K562 (cell line): Measurements from ENCODE around the gene PLP2. TPM values are rescaled to one million over a fixed set of nuclear protein-coding genes. Genes with fewer than 3 reads are reported as not detected.

Source experiments
- CCAR2 ChIP-seq: fragments of 200-400 bp; formaldehyde crosslinking; IDR thresholded peaks from 2 replicates; pipeline ENCODE4 v1.6.1; 2017; ENCODE audit warnings: mild to moderate bottlenecking, low read depth, low read length
- CEBPB ChIP-seq: fragments of 450-650 bp; IDR thresholded peaks from 2 replicates; pipeline ENCODE4 v1.6.1; 2016; ENCODE audit warnings: missing genetic modification characterization, missing compliant biosample characterization
- JUNB ChIP-seq: fragments of 450-650 bp; formaldehyde crosslinking; conservative IDR thresholded peaks from 2 replicates; pipeline ENCODE4 v1.4.0; 2020; ENCODE audit warnings: mild to moderate bottlenecking
- KAT8 ChIP-seq: fragments of 450-650 bp; IDR thresholded peaks from 2 replicates; pipeline ENCODE4 v1.6.1; 2016; ENCODE audit warnings: low read depth, mild to moderate bottlenecking
- MECOM ChIP-seq: fragments of 250-450 bp; sonication (Bioruptor Pico); IDR thresholded peaks from 2 replicates; pipeline ENCODE4 v1.8.0; 2022; ENCODE audit warnings: inconsistent platforms
- MED1 ChIP-seq: sonication (generic); formaldehyde crosslinking; IDR thresholded peaks from 2 replicates; pipeline ENCODE4 v1.8.1; 2023; ENCODE audit warnings: missing genetic modification reagents, borderline replicate concordance
- NFE2L1 ChIP-seq: fragments of 450-650 bp; IDR thresholded peaks from 2 replicates; pipeline ENCODE4 v1.6.1; 2016; ENCODE audit warnings: missing genetic modification characterization, low read depth, mild to moderate bottlenecking, missing compliant biosample characterization, moderate library complexity, borderline replicate concordance
- PHF8 ChIP-seq: fragments of 200-600 bp; sonication (generic); IDR thresholded peaks from 2 replicates; pipeline ENCODE4 v1.6.1; 2012; ENCODE audit warnings: mixed run types, mild to moderate bottlenecking, inconsistent platforms, low read length, moderate library complexity, borderline replicate concordance
- POLR2AphosphoS2 ChIP-seq: IDR thresholded peaks from 2 replicates; pipeline ENCODE4 v1.6.1; 2012; ENCODE audit warnings: low read length, improper control_type of control experiment
- SMAD1 ChIP-seq: fragments of 150-350 bp; IDR thresholded peaks from 2 replicates; pipeline ENCODE4 v1.6.1; 2014; ENCODE audit warnings: low read length, low read depth; ENCODE audit not compliant: partially characterized antibody
- TAF1 ChIP-seq: IDR thresholded peaks from 2 replicates; pipeline ENCODE4 v1.6.1; 2011; ENCODE audit warnings: mild to moderate bottlenecking, low read length, moderate library complexity; ENCODE audit not compliant: insufficient read depth, control insufficient read depth, severe bottlenecking; ENCODE audit errors: extremely low read depth
- TAF7 ChIP-seq: fragments of 450-650 bp; IDR thresholded peaks from 2 replicates; pipeline ENCODE4 v1.6.1; 2016; ENCODE audit warnings: missing genetic modification characterization, missing compliant biosample characterization
- TEAD4 ChIP-seq, 2 experiments: sonication (generic) in 1 of 2; formaldehyde crosslinking in 1 of 2; IDR thresholded peaks; 2 replicates each; pipeline versions ENCODE4 v1.6.1 to v1.8.0; 2012 to 2022; ENCODE audit warnings: borderline replicate concordance in 1 of 2, inconsistent platforms in 1 of 2, low read length in 1 of 2, mild to moderate bottlenecking in 1 of 2, missing genetic modification reagents in 1 of 2
- XRCC4 ChIP-seq: IDR thresholded peaks from one replicate; pipeline ENCODE4 v1.6.1; 2011; ENCODE audit not compliant: insufficient read depth, insufficient read length; ENCODE audit errors: extremely low read depth
- ZKSCAN1 ChIP-seq: fragments of 150-350 bp; IDR thresholded peaks from 2 replicates; pipeline ENCODE4 v1.6.1; 2016; ENCODE audit warnings: low read depth, low read length
- ZNF445 ChIP-seq: fragments of 250-450 bp; sonication (Bioruptor Pico); IDR thresholded peaks from 2 replicates; pipeline ENCODE4 v1.4.0; 2020; ENCODE audit warnings: low read depth, mild to moderate bottlenecking, moderate library complexity
- ZNF75A ChIP-seq: fragments of 450-650 bp; formaldehyde crosslinking; IDR thresholded peaks from 2 replicates; pipeline ENCODE4 v1.4.0; 2020; ENCODE audit warnings: mild to moderate bottlenecking
- polyA plus RNA-seq, 8 experiments: library from polyadenylated mRNA; depleted of rRNA in 4 of 8; stranded (reverse) in 5 of 8; unstranded in 3 of 8; fragments of >200 nt; fragmentation: Nextera tagmentation in 2 of 8; fragmentation: Illumina TruSeq in 1 of 8; extraction: Ambion mirVana in 2 of 8; extraction: Trizol in 1 of 8; gene quantifications; 2 replicates each; pipeline versions ENCODE4 v1.2.1 to v1.2.3, GENCODE V29; 2011 to 2014; ENCODE audit warnings: inconsistent platforms in 1 of 8, missing spikeins in 1 of 8
- total RNA-seq, 7 experiments: library from RNA; depleted of rRNA in 6 of 7; stranded (reverse); fragments of >200 nt in 6 of 7; fragmentation: Illumina TruSeq in 2 of 7; extraction: Trizol in 2 of 7; gene quantifications; 2 replicates each; pipeline versions ENCODE4 v1.2.1 to v1.2.3, GENCODE V29; 2011 to 2021; ENCODE audit warnings: low replicate concordance in 1 of 7
- TF ChIP-seq, protein P1 (sequence below): fragments of 450-650 bp; formaldehyde crosslinking; IDR thresholded peaks from 2 replicates; pipeline ENCODE4 v1.4.0; 2020; ENCODE audit warnings: mild to moderate bottlenecking
- TF ChIP-seq, protein P2 (sequence below): fragments of 250-450 bp; sonication (Bioruptor Pico); IDR thresholded peaks from 2 replicates; pipeline ENCODE4 v1.9.0; 2021; ENCODE audit warnings: mild to moderate bottlenecking, inconsistent platforms
- TF ChIP-seq, protein P3 (sequence below): fragments of 250-450 bp; sonication (Bioruptor Pico); IDR thresholded peaks from 2 replicates; pipeline ENCODE4 v1.8.0; 2022; ENCODE audit warnings: moderate library complexity, mild to moderate bottlenecking, inconsistent platforms
- TF ChIP-seq, protein P4 (sequence below): fragments of 250-450 bp; sonication (Bioruptor Pico); IDR thresholded peaks from 2 replicates; pipeline ENCODE4 v1.4.0; 2020
- TF ChIP-seq, protein P5 (sequence below): fragments of 450-650 bp; formaldehyde crosslinking; IDR thresholded peaks from 2 replicates; pipeline ENCODE4 v1.4.0; 2020; ENCODE audit warnings: mild to moderate bottlenecking, moderate library complexity

PLP2 gene
- total and polyA plus RNA-seq, 9 of the 15 experiments (the other 6 are each of a cell fraction or from before 2014, with no cell fraction given): 34.7 to 236 (median 112) TPM

DNA sequence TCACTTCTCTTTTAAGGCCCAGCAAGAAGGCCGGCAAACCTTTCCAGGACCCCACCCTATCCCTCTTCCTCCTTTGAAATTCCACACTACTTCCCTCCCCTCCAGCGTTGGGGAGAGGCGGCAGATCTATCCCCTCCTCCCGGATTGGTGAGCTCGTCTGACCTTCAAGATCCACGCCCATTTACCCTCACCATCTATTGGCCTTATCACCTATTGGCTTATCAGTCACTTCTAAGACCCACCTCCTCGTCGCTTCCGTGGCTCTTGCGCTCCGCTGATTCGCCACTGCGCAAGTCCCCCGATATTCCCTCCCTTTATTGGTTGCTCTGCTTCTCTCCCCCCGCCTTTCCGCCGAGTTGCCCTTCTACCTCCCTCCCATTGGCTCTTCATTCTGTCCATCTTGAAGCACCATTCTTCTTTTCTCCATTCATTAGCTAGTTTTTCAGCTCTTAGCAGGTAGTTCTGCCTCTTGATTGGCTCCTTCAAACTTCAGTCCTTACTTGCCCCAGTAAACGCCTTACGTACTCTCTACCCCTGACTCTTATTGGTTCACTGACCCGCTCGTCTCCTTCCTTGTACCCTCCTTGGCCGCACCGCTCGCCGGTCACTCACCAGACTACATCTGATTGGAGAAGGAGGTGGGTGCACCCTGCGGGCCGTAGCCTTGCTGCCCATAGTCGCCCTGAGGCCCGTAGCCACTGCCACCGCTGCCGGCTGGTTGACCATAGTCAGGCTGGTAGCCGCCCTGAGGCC is 19.3 kb downstream of the PLP2 start (continued):
- TF ChIP-seq TAF1 (peak; percentile 76), TEAD4 (IDR thresholded peaks at IDR 0.05; ENCODE audit: low read length) (no peak), TEAD4 (CRISPR knock-in tag; IDR thresholded peaks at IDR 0.05; ENCODE audit: borderline replicate concordance) (no peak), CEBPB (tag) (no peak), KAT8 (no peak), SMAD1 (no peak), MED1 (CRISPR knock-in tag) (no peak), CCAR2 (no peak), ZNF445 (CRISPR knock-in tag) (no peak), ZKSCAN1 (no peak), ZNF75A (CRISPR knock-in tag) (no peak), MECOM (no peak), TAF7 (0 out of 2 replicates have a peak, but pooled peaks have one; percentile 27), NFE2L1 (tag) (no peak), JUNB (CRISPR knock-in tag) (no peak), PHF8 (no peak; the same call in 1 of the 2 replicates), XRCC4 (no peak), POLR2AphosphoS2 (no peak)
- TF ChIP-seq, protein P1, sequence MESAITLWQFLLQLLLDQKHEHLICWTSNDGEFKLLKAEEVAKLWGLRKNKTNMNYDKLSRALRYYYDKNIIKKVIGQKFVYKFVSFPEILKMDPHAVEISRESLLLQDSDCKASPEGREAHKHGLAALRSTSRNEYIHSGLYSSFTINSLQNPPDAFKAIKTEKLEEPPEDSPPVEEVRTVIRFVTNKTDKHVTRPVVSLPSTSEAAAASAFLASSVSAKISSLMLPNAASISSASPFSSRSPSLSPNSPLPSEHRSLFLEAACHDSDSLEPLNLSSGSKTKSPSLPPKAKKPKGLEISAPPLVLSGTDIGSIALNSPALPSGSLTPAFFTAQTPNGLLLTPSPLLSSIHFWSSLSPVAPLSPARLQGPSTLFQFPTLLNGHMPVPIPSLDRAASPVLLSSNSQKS (CRISPR knock-in tag): no peak
- TF ChIP-seq, protein P2, sequence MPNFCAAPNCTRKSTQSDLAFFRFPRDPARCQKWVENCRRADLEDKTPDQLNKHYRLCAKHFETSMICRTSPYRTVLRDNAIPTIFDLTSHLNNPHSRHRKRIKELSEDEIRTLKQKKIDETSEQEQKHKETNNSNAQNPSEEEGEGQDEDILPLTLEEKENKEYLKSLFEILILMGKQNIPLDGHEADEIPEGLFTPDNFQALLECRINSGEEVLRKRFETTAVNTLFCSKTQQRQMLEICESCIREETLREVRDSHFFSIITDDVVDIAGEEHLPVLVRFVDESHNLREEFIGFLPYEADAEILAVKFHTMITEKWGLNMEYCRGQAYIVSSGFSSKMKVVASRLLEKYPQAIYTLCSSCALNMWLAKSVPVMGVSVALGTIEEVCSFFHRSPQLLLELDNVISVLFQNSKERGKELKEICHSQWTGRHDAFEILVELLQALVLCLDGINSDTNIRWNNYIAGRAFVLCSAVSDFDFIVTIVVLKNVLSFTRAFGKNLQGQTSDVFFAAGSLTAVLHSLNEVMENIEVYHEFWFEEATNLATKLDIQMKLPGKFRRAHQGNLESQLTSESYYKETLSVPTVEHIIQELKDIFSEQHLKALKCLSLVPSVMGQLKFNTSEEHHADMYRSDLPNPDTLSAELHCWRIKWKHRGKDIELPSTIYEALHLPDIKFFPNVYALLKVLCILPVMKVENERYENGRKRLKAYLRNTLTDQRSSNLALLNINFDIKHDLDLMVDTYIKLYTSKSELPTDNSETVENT (CRISPR knock-in tag): peak; percentile 50; the same call in 1 of the 2 replicates
- TF ChIP-seq, protein P3, sequence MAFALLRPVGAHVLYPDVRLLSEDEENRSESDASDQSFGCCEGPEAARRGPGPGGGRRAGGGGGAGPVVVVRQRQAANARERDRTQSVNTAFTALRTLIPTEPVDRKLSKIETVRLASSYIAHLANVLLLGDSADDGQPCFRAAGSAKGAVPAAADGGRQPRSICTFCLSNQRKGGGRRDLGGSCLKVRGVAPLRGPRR: no peak
- TF ChIP-seq, protein P4, sequence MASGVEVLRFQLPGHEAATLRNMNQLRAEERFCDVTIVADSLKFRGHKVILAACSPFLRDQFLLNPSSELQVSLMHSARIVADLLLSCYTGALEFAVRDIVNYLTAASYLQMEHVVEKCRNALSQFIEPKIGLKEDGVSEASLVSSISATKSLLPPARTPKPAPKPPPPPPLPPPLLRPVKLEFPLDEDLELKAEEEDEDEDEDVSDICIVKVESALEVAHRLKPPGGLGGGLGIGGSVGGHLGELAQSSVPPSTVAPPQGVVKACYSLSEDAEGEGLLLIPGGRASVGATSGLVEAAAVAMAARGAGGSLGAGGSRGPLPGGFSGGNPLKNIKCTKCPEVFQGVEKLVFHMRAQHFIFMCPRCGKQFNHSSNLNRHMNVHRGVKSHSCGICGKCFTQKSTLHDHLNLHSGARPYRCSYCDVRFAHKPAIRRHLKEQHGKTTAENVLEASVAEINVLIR (CRISPR knock-in tag): peak; percentile 37; the same call in 1 of the 2 replicates
- TF ChIP-seq, protein P5, sequence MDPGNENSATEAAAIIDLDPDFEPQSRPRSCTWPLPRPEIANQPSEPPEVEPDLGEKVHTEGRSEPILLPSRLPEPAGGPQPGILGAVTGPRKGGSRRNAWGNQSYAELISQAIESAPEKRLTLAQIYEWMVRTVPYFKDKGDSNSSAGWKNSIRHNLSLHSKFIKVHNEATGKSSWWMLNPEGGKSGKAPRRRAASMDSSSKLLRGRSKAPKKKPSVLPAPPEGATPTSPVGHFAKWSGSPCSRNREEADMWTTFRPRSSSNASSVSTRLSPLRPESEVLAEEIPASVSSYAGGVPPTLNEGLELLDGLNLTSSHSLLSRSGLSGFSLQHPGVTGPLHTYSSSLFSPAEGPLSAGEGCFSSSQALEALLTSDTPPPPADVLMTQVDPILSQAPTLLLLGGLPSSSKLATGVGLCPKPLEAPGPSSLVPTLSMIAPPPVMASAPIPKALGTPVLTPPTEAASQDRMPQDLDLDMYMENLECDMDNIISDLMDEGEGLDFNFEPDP (CRISPR knock-in tag): no peak
